SIG-M5 (cell line): ENCODE data around the gene CATSPER1.
A peak's percentile ranks its signal among the peaks of the same experiment; 100 is the strongest.
"Not testable (repeated sequence)": the region's sequence is repeated elsewhere in the genome, so short reads cannot be mapped to it uniquely, and the experiment has no call there.

Source experiments
- DNase-seq: peaks from one replicate; lab custom pipeline; 2025; lab: John Stamatoyannopoulos, UW

The CATSPER1 gene

DNA sequence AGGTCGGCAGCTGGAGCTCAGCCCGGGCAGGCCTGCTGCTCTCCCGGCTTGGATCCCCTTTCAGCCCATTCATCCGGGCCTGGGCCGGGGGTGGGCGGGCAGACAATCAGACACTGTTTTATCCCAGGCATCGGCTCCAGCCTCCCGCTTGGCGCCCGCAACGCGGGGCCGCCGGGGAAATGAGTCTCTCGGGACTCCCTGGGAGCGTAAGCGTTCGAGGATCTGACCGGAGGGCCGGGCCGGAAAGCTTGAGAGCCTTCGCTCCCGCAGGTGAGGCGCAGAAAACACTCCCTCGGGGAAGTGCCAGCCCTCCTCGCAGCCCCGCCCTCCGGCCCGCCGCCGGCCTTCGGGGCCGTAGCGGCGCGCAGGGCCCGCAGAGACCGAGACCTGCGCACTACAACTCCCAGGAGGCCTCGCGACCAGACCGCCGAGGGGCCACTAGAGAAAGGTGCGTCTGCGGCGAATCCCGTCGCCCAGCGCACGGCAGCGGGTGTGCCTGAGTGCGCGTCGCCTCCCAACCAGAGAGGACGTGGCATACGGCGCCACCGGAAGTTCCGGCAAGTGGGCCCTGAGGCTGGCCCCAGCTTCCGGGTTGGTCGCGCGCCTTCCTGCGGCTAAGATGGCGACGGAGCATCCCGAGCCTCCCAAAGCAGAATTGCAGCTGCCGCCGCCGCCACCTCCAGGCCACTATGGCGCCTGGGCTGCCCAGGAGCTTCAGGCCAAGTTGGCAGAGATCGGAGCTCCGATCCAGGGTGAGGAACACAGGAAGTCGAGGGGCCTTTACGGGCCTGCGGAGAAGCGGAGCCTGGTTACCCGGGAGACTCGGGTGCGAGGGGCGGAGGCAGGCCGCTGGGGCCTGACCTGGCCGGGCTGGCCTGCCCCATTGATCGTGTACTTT lies 25.7 kb upstream of the CATSPER1 start, which contains the start of gene SF3B2:
Gene SF3B2, plus strand, starts transcription at position 599 of the 898 bp plus-strand sequence. Its CDS starts 21 bp downstream, at position 620.
- peak; percentile 81 for DNase-seq

DNA sequence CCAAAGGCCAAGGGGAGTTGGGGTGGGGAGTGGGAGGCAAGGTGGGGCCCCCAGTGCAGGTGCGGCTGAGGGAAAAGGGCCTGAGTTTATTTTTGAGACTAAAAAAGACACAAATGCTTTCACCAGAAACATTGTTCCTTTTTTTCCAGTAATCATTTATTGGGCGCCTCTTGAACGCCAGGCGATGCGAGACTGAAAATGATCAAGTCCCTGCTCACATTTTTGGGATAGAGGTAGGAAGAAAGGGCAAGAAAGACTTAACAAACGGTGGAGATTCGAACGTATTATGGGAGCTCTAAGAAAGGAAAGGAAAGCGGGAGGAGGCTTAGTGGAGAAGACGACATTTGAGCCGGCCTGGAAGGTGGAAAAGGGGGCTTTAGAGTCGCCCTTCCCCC lies 25.1 kb upstream of the CATSPER1 start:
- DNase-seq: no peak

DNA sequence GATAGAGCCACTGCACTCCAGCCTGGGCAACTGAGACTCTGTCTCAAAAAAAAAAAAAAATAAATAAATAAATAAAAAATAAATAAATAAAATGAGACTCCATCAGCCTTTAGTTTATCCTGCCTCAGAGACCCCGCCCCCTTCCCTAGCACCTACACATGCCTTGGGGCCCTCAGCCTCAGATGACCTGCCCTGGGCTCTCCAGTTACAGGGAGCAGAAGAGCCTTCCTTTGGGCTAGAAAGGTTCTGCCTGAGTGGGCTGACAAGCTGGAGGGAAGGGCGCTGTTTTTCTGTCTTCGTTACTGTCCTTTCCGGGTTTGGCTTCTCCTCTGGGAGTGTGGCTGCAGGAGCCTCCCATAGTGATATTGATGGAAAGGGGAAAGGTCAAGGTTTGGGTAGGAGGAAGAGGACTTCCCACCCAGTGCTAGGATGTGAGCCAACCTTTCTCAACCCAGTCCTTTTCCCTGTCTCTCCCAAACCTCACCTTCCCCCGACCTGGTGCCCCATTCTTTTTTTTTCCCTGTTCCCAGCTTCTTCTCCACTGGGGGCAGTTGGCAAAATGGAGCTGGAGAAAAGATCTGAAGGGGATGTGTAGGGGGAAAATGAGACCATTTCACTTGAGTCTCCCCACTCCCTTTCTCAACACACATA lies 24.4 kb upstream of the CATSPER1 start:
- no peak for DNase-seq

DNA sequence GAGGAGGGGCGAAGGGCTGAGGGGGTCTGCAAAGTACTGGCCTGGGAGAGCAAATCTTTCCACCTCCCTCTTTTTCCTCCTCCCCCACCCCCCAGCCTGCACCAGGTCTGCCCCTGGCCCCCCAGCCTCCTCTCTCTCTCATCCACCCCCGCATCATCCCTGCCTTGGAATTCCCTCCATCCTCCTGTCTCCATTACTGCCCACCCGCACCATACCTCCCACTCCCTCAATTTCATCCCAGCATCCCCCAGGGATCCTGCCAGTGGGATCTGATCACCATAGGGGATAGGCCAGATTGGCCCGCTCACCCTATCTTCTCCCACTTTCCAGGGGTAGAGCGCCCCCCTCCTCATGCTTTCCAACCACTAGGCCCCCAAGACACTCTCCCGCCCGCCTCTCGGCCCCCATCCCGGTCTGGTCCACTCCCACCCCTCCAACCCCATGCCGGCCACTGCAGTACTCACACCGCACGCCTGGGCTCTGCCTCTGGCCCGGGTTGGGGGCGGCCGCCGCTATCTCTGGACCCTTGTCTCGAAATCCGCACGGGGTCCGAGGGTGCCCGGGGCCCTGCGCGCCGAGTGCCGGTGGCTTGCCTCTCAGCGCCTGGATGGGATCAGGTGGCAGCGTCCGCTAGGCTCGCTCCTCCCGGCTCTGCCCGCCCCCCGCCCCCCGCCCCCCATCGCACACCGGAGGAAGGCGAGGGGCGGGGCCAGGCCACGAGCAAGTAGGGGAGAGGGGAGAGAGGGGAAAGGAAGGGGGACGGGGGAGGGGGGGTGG lies 22.5 kb upstream of the CATSPER1 start, which contains the start of gene GAL3ST3:
Gene GAL3ST3, minus strand, starts transcription at position 615 of the 777 bp plus-strand sequence. CDS start 3,746 bp downstream, outside the sequence.
- no peak for DNase-seq

DNA sequence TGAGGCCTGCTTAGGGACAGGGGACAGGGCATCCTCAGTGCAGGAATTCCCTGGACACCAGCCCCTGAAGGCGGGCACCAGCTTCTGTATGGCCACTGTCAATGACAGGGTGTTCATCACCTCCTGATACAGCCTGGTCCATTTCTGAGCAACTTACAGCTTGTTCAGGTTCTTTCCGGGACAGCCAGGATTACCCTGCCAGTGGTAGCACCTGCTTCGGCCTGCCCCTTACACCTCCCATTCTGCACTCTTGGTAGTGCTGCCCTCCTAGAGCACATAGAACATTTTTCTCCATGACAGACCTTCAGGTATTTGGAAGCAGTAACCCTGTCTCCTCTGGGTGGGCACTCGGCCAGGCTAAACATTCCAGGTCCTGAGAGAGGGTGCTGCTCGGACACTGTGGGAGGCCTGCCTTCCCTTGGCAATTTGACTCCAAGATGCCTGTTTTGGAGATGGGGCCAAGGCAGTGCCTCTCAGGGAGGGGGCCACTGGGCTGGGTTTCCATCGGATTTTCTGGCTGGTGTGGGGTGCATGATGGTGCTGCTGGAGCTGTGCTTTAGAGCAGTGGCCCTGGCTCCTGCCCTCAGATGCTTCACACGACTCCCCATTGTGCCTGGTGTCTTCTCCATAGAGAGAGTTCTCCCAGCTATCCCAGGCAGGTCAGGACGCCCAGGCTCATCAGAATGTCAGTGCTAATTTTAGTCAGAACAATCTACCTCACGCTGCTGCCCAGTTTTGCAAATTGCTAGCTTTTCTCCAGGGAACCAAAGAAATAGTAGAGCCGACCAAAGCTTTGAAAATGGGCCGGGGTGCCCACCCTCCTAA lies 21.5 kb upstream of the CATSPER1 start:
- no peak for DNase-seq

DNA sequence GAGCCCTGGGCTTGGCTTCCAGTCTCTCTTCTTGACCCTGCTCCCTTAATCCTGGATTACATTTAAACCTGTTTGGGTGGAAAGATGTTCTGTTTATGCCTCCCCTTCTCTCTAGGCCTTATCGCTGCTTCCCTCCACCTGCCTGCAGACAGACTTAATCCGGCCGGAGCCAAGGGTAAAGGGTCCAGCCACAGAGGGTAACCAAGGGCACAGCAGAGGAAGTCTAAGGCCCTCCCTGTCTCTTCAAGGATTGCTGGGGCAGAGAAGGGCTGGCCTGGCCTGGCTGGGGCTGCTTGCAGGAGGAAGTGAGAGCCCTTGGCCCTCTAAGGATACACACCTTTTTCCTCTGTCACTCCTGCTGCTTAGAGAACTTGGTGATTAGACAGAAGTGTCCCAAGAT lies 20.6 kb upstream of the CATSPER1 start:
- DNase-seq: no peak

DNA sequence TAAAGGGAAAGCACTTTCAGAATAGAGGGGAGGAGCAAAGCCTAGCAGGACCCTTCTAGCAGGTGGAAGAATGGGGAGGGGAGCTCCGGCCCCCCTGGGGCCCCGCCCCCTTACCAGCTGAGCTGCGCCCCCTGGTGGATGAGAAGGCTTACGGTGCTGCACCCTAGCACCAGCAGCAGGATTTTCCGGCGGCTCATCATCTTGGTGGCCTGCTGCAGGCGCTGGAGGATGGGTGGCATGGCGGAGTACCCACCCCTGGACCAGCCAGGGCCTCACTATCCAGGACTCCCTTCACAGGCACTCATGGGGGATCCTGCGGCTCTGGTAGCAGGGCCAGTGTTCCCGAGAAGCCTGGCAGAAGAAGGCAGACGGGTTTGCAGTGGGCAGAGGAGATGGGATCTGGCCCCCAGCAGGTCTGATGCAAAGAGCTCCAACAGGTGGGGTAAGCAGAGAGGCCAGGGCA lies 18.9 kb upstream of the CATSPER1 start:
- DNase-seq: no peak

DNA sequence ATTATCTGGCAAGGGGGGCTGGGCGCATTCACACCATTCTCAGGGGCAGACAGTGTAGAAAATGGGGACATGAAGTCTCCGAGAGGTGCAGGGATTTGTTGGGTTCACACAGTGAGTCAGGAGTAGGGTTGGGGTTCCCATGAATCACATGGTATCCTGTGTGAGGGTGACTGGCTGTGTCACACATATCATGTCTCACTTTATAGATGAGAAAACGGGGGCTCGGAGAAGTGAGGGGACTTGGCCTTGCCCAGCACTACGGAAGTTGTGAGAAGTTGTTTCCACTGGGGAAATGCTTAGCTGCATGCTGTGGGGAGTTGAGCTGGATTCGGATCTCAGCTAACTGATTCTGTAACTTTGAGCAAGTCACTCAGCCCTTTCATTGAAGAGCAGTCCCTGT lies 18.5 kb upstream of the CATSPER1 start:
- DNase-seq: no peak

DNA sequence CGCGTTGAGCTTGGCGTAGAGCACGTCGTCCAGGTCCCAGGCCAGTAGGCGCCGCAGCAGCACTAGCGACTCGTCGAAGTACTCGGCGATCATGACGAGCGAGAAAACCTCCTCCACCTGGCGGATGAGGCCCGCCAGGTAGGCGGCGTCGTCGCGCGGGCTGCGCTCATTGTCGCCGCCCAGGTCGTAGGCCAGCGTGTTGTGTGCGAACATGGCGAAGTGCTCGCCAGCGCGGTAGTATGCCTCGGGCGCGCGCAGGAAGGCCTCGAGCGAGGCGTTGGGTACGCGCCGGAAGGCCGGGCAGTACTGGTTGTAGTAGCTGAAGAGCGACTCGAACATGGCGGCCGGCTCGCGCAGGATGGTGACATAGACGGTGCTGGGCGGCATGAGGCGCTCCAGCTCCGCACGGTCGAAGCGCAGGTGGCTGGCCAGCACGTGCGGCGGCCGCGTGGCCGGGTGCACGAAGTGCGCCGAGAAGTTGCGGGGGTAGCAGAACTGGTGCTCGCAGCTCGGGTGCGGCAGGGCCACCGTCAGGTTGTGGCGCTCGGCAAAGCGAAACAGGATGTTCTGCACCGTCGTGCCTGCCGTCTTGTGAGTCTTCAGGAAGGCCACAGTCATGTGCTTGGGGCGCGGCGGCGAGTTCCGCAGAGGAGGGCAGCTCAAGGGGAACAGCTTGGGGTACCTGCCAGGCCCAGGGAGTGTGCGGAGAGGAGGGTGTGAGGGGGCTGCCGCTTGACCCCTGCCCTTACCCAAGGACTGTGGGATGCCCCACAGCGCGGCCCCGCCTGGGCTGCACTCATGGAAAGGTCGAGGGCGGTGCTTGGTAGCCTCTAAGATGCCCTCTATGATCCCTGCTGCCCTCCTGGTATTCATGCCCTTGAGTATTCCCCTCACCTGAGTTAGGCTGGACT lies 17.0 kb upstream of the CATSPER1 start:
- DNase-seq: no peak

DNA sequence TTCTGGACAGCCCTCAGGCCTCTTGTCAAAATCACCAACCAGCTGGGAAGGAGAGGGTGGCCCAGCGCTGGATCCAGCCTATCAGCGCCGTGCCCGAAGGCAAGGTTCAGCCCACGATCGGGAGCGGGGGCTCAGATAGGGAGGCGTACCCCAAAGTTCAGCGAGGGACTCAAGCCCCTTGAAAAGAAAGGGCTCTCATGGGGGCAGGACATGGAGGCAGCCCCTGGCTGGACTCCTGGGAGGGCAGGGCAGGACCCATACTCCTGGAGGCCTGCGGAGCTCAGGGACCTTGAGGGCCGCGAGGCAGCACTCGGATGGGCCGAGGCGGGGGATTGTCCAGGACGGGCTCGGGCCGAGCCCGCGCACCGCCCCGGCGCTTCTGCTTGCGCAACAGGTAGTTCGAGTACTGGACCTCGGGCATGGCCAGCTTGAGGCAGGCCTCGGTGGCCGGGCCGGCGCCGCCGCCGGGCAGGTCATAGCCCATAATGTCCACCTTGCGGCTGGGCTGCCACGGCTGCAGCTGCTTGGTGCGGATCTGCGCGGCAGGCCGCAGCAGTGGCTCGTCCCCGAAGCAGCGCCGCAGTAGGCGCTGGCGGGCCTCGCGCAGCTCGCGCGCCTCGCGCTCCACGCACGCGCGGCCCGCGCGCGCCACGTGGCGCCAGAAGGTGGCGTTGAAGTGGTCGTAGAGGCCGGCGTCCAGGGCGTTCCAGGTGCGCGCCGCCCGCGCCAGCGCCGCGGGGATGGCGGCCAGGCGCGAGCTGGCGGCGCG lies 16.1 kb upstream of the CATSPER1 start:
- no peak for DNase-seq

DNA sequence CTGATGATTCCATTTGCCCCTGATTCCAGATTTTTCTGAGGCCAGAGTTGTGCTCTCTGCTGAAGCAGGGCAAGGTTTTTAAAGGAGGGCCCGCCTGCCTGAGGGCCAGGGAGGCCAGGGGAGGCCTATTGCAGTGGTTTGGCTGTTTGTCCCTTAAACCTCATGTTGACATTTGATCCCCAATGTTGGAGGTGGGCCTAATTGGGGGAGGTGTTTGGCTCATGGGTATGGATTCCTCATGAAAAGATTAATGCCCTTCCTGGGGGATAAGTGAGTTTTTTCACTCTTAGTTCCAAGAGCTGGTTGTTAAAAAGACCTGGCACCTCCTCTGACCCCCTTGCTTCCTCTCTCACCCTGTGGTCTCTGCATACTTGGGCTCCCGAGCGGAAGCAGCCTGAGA lies 13.5 kb upstream of the CATSPER1 start:
- no peak for DNase-seq

DNA sequence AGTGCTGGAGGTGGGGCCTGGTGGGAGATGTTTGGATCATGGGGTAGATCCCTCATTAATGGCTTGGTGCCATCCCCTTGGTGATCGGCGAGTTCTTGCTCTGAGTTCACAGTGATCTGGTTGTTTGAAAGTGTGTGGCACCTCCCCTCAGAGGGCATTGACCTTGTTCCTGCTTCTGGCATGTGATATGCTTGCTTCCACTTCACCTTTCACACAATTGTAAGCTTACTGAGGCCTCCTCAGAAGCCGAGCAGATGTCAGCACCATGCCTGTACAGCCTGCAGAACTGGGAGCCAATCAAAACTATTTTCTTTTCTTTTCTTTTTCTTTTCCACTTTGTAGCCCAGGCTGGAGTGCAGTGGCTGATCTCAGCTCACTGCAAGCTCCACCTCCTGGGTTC lies 11.0 kb upstream of the CATSPER1 start:
- DNase-seq: no peak

DNA sequence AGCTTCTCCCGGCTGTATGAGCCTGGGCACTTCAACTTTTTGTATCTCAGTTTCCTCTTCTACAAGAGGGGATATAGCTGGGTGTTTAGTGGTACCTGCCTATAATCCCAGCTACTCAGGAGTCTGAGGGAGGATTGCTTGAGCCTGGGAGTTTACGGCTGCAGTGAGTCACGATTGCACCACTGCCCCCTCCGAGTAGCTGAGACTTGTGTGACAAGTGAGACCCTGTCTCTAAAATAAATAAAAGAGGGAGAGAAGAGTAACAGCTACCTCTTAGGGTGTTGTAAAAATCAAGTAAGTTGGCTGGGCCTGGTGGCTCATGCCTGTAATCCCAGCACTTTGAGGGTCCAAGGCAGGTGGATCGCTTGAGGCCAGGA lies 10.0 kb upstream of the CATSPER1 start:
- no peak for DNase-seq

DNA sequence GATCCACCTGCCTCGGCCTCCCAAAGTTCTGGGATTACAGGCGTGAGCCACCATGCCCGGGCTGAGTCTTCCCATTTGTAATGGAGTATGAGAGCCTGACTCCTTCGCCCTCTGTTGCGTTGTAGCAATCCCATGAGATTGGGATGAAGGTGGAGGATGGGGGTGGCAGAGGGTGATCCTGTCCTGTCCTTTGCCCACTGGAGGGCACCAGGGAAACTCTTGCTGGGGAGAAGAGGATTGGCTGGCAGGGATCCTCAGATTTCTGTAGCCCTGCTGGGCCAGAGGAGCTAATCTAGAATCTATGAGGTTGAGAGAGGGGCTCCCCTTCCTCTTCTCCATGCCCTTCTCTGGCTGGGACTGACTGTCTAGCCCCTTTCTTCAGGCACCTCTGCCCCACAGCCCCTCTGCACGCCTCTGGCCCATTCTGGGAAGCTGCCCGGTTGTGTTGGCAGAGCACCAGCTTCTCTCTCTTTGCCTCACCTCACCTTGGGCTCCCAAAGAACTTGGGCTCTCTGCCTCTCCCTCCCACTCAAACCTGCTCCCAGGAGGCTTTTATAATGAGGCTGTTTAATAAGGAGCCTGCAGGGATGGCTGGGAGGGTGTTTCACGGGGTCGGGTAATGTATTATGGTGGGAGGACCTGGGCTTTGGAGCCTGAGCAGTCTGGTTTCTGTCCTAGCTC lies 9.5 kb upstream of the CATSPER1 start:
- DNase-seq: no peak

DNA sequence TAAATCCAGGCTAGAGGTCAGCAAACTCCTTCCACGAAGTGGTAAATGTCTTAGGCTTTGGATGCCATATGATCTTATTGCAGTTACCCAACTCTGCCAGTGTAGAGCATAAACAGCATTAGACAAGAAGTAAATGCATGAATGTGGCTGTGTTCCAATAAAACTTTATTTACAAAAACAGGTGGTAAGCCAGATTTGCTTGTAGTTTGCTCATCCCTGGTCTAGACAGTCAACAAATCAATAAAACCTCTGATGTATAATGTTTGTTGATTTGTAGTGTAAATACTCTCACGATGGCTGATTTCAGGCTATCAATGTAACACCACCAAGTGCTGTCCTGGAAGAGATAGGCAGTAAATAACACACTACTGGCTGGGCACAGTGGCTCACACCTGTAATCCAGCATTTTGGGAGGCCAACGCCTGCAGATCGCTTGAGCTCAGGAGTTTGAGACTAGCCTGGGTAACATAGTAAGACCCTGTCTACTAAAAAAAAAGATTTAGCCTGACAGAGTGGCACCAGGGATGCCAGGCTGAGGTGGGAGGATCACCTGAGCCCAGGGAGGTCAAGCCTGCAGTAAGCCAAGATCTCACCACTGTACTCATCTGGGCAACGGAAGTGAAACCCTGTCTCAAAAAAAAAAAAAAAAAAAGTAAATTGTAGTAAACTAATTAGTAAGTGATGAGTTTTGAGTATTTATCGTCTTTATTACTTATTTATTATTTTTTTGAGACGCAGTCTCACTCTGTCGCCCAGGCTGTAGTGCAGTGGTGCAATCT lies 6.9 kb upstream of the CATSPER1 start:
- DNase-seq: no peak

DNA sequence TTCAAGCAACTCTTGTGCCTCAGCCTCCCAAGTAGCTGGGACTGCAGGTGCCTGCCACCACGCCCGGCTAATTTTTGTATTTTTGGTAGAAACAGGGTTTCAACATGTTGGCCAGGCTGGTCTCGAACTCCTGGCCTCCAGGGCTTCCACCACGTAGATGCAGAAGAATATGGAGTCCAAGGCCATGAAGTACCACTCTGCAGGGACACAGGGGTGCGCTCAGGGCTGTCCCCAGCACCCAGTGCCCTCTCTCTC lies 3.2 kb downstream of the CATSPER1 start:
- not testable (repeated sequence) for DNase-seq

DNA sequence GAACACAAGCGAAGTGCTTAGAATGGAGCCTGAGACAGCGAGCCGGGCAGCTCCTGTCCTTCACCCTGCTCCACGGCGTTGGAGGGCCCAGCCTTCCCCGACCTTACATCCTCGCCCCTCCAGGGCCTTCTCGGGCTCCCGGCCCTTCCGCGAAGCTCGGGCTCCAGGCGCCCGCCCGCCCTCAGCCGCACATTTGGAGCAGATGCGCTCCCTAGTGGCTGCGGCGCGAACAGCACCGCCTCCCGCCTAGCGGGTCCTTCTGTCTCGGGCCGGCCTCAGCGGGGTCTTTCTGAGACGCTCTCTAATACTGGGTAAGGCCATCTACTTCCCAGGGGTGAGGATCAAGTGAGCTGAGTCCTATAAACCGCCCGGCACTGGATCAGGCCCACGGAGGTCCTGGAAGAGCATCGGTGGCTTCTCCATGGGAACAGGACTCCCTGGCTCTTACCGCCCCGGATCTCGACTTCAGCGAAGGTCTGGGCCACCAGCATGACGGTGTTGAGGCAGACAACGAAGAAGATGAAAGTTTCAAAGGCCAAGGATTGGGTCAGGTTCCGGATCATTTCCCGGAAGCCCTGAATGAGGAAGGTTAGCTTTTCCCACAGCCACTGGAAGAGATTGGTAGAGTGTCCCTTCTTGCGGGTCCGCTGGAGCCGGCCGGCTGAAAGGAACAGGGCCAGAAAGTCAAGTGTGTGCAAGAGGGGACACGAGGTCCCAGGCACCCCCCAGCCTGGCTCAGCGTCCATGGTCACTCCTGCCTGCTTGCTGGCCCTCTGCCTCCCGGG lies 3.7 kb downstream of the CATSPER1 start:
- DNase-seq: no peak
